Measurements from ENCODE around the gene IMP4. TPM values are rescaled to one million over a fixed set of nuclear protein-coding genes. Genes with fewer than 3 reads are reported as not detected.
"Not testable (repeated sequence)": the region's sequence is repeated elsewhere in the genome, so short reads cannot be mapped to it uniquely, and the experiment has no call there.

The IMP4 gene
- total RNA-seq, 1 donor from 2014 or later: 134 TPM

DNA sequence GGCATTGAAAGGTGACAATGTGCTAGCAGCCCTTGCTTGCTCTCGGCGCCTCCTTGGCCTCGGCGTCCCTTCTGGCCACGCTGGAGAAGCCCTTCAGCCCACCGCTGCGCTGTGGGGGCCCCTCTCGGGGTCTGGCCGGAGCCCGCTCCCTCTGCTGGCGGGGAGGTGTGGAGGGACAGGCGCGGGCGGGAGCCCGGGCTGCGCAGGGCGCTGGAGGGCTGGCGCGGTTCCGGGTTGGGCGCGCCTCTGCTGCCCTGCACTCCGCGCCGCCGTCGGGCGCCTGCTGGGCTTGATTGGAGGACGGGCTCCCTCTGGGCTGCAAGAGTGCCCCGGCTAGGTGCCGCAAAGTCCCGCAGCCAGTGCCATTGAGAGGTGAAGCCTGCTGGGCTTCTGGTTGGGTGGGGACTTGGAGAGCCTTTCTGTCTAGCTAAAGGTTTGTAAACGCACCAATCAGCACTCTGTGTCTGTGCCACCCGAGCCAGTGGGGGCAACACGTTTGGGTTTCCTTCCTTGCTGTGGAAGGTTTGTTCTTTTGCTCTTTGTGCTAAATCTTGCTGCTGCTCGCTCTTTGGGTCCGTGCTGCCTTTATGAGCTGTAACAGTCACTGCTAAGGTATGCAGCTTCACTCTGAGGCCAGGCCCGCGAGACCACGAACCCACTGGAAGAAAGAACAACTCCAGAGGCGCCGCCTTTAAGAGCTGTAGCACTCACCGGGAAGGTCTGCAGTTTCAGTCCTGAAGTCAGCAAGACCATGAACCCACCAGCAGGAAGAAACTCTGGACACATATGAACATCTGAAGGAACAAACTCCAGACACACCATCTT, 14.8 kb upstream of the IMP4 start:
- TF ChIP-seq, protein P1, sequence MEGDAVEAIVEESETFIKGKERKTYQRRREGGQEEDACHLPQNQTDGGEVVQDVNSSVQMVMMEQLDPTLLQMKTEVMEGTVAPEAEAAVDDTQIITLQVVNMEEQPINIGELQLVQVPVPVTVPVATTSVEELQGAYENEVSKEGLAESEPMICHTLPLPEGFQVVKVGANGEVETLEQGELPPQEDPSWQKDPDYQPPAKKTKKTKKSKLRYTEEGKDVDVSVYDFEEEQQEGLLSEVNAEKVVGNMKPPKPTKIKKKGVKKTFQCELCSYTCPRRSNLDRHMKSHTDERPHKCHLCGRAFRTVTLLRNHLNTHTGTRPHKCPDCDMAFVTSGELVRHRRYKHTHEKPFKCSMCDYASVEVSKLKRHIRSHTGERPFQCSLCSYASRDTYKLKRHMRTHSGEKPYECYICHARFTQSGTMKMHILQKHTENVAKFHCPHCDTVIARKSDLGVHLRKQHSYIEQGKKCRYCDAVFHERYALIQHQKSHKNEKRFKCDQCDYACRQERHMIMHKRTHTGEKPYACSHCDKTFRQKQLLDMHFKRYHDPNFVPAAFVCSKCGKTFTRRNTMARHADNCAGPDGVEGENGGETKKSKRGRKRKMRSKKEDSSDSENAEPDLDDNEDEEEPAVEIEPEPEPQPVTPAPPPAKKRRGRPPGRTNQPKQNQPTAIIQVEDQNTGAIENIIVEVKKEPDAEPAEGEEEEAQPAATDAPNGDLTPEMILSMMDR (conservative IDR thresholded peaks at IDR 0.05; ENCODE audit: low read depth, low read length): no peak
- no peak for DNase-seq (ENCODE audit: low read depth)
- no peak overlapping the region for H3K4me3 ChIP-seq (ENCODE audit: low read depth, low read length)

DNA sequence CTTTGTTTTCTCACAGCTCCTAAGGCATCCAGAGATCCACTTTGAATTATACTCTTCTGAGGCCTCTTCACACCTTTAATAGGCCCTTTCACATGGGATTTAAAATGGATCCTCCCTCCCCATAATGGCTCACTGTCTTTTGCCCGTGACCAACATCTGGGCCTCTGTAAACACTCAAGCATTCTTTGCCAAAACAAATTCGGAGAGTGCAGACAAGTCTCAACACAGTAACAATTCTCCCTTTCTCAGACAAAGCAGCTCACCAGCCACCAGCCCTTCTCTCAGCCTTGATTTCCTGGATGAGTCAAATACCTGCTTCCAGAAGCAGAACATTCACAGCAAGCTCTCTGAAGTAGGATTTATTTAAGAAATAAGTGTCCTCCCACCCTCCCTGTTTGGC, 14.0 kb upstream of the IMP4 start:
- TF ChIP-seq, protein P1 (conservative IDR thresholded peaks at IDR 0.05; ENCODE audit: low read depth, low read length): no peak
- H3K4me3 ChIP-seq (ENCODE audit: low read depth, low read length): no peak overlapping the region
- DNase-seq (ENCODE audit: low read depth): no peak

DNA sequence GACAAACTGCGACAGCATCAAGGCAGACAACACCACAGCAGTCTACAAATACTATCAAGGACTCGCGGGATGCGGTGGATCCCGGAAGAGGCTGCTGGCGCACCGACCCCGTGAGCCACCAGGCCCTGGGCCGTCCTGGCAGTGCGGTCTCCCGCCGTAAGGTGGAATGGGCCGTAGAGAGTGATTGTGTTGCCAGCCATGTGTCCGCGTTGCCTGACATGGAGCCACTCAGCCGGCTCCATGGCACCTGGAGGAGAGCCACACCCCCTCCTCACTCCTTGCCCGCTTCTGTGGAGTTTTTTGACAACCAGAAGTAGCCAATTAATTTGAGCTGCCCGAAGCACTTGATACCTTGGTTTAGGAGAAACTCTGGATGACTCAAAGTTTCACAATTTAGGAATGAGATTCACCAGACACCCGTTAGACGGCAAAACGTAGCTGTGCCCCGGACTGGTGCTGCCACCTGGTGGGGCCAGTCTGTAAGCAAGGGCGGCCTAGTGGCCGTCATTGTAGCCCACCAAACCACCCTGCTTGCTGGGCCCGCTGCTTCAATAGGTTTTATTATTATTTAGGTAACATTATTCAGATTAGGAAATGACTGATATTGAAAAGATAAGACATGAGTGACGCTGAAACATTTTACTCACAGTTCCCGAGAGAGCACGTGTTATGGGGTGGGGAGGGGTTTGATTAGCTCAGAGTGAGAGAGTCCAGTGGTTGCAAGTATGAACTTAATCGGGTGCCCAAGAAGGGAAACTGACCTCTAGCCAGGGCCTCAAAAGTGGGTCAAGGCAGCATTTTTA, 10.2 kb upstream of the IMP4 start:
- DNase-seq (ENCODE audit: low read depth): no peak
- no peak overlapping the region for H3K4me3 ChIP-seq (ENCODE audit: low read depth, low read length)
- TF ChIP-seq, protein P1 (conservative IDR thresholded peaks at IDR 0.05; ENCODE audit: low read depth, low read length): peak; percentile 99

DNA sequence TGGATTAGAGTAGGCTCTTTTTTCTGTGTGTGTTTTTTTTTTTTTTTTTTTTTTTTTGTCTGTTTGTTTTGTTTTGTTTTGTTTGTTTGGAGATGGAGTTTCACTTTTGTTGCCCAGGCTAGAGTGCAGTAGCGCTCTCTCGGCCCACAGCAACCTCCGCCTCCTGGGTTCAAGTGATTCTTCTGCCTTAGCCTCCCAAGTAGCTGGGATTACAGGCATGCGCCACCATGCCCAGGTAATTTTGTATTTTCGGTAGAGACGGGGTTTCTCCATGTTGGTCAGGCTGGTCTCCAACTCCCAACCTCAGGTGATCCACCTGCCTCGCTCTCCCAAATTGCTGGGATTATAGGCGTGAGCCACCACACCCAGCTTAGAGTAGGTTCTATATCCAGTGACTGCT, 9.4 kb upstream of the IMP4 start:
- not testable (repeated sequence) for DNase-seq (ENCODE audit: low read depth); H3K4me3 ChIP-seq (ENCODE audit: low read depth, low read length)

DNA sequence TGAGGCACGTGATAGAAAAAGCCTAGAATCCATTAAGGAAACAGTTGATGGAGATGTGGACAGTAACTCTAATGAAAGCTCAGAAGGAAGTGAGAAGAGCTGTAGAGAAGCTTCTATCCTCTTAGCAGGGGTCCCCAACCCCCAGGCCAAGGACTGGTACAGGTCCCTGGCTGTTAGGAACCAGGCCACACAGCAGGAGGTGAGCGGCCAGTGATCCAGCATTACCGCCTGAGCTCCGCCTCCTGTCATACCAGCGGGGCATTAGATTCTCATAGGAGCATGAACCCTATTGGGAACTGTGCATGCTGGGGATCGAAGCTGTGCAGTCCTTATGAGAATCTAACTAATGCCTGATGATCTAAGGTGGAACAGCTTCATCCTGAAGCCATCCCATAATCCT, 8.7 kb upstream of the IMP4 start:
- TF ChIP-seq, protein P1 (conservative IDR thresholded peaks at IDR 0.05; ENCODE audit: low read depth, low read length): no peak
- no peak overlapping the region for H3K4me3 ChIP-seq (ENCODE audit: low read depth, low read length)
- DNase-seq (ENCODE audit: low read depth): no peak

DNA sequence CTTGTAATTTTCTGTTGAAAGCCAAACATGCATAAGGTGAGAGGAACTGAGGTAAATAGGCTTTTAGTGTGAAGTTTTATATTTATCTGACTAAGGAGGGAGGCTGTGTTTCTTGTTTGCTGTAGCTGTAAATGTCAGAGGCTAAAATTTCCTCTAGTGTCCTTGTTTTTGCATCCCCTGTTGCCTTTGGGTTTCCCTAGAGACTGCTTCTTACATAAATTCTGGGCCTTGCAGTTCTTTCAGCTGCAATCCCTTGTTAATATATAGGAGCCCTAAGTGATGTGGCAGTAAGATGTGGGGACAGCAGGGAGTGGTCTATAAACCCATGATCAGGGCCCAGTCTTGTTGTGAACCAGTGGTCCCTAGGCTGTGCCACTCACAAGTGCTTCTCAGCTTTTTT, 7.5 kb upstream of the IMP4 start:
- H3K4me3 ChIP-seq (ENCODE audit: low read depth, low read length): no peak overlapping the region
- TF ChIP-seq, protein P1 (conservative IDR thresholded peaks at IDR 0.05; ENCODE audit: low read depth, low read length): no peak
- DNase-seq (ENCODE audit: low read depth): no peak

DNA sequence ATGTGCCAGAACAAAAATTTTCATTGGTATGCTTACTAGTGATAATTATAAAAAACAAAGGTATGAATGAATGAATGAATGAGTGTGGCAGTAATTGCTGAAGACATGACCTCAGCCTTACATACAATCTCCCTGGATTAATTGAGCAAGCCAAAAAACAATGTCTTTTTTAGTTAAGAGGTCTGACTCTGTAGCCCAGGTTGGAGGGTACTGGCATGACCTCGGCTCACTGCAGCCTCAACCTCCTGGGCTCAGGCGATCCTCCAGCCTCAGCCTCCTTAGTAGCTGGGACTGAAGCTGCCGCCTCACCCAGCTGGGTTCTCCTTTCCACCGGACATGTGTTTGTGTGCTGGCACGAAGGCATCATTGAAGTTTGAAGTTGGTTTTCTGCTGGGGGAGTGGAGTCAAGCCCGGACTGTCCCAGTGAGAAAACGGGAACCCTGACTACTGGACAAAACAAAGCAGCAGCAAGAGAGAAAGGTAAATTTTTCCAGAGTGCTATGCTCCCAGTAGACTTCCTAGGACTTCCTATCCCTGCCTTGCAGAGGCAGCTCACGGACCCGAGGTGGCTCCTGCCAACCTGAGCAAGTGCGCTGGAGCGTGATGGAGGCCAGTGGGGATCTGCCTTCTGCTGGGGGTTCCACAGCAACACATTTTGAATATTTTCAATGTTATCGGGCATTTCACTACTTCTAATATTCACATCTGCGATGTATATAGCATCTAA, 6.4 kb upstream of the IMP4 start:
- TF ChIP-seq, protein P1 (conservative IDR thresholded peaks at IDR 0.05; ENCODE audit: low read depth, low read length): no peak
- peak overlapping the region; percentile 20 for H3K4me3 ChIP-seq (ENCODE audit: low read depth, low read length)
- DNase-seq (ENCODE audit: low read depth): no peak

Measured in epithelial cell of proximal tubule (primary cell).